ENCODE measurements around the gene GLRX3. TPM values are rescaled to one million over a fixed set of nuclear protein-coding genes. Genes with fewer than 3 reads are reported as not detected.

GLRX3 gene
- total and polyA plus RNA-seq, 2 of the 13 experiments (the other 11 are each of a cell fraction or from before 2014, with no cell fraction given): 91.4 to 135 TPM

DNA sequence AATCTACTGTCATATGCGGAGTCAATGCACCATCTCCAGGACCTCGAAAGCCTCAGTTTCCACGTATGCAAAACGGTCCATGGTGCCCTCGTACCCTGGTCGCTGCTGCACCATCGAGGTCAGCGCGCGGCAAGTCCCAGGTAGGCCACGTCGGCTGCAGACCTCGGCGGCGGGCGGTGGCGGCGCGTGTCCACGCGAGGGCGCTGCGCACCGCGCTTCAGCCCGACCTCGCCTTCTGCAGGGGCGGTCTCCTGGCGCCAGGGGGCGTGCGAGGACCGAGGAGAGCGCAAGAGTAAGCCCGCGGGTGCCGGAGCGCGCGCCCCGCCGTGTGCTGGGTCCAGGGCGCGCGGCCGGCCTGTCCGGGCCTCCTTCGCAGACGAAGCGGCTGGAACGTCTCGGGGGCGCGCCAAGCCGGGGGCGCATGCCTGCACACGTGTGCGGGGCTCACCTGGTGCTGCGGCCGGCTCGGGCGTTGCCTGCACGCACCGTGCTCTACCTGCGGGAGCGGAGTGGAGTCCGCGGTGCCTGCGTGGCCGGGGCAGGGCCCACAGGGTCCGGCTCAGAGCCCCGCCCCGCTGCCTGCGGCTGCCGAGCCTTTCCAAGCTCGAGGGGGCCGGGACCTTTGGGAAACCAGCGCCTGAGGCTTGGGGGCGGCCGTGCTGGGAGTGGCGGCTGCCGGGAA is 54.0 kb downstream of the GLRX3 start (continued):
- TF ChIP-seq, protein P1, sequence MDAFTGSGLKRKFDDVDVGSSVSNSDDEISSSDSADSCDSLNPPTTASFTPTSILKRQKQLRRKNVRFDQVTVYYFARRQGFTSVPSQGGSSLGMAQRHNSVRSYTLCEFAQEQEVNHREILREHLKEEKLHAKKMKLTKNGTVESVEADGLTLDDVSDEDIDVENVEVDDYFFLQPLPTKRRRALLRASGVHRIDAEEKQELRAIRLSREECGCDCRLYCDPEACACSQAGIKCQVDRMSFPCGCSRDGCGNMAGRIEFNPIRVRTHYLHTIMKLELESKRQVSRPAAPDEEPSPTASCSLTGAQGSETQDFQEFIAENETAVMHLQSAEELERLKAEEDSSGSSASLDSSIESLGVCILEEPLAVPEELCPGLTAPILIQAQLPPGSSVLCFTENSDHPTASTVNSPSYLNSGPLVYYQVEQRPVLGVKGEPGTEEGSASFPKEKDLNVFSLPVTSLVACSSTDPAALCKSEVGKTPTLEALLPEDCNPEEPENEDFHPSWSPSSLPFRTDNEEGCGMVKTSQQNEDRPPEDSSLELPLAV (CRISPR knock-in tag; conservative IDR thresholded peaks at IDR 0.05; ENCODE audit: low read depth): no peak
- TF ChIP-seq ATF1 (CRISPR knock-in tag; IDR thresholded peaks at IDR 0.05): no peak
- no peak for TF ChIP-seq ZMYM2 (CRISPR knock-in tag; IDR thresholded peaks at IDR 0.05)
- TF ChIP-seq, protein P2, sequence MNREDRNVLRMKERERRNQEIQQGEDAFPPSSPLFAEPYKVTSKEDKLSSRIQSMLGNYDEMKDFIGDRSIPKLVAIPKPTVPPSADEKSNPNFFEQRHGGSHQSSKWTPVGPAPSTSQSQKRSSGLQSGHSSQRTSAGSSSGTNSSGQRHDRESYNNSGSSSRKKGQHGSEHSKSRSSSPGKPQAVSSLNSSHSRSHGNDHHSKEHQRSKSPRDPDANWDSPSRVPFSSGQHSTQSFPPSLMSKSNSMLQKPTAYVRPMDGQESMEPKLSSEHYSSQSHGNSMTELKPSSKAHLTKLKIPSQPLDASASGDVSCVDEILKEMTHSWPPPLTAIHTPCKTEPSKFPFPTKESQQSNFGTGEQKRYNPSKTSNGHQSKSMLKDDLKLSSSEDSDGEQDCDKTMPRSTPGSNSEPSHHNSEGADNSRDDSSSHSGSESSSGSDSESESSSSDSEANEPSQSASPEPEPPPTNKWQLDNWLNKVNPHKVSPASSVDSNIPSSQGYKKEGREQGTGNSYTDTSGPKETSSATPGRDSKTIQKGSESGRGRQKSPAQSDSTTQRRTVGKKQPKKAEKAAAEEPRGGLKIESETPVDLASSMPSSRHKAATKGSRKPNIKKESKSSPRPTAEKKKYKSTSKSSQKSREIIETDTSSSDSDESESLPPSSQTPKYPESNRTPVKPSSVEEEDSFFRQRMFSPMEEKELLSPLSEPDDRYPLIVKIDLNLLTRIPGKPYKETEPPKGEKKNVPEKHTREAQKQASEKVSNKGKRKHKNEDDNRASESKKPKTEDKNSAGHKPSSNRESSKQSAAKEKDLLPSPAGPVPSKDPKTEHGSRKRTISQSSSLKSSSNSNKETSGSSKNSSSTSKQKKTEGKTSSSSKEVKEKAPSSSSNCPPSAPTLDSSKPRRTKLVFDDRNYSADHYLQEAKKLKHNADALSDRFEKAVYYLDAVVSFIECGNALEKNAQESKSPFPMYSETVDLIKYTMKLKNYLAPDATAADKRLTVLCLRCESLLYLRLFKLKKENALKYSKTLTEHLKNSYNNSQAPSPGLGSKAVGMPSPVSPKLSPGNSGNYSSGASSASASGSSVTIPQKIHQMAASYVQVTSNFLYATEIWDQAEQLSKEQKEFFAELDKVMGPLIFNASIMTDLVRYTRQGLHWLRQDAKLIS (CRISPR knock-in tag; IDR thresholded peaks at IDR 0.05): no peak
- TF ChIP-seq, protein P3, sequence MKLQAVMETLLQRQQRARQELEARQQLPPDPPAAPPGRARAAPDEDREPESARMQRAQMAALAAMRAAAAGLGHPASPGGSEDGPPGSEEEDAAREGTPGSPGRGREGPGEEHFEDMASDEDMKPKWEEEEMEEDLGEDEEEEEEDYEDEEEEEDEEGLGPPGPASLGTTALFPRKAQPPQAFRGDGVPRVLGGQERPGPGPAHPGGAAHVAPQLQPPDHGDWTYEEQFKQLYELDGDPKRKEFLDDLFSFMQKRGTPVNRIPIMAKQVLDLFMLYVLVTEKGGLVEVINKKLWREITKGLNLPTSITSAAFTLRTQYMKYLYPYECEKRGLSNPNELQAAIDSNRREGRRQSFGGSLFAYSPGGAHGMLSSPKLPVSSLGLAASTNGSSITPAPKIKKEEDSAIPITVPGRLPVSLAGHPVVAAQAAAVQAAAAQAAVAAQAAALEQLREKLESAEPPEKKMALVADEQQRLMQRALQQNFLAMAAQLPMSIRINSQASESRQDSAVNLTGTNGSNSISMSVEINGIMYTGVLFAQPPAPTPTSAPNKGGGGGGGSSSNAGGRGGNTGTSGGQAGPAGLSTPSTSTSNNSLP (IDR thresholded peaks at IDR 0.05; ENCODE audit: low read depth, low read length): no peak
- TF ChIP-seq MAFK (conservative IDR thresholded peaks at IDR 0.05 in 1 of 2, IDR thresholded peaks at IDR 0.05 in 1 of 2; ENCODE audit: low read length in 2 of 2): no peak
- TF ChIP-seq ZNF33B (CRISPR knock-in tag; IDR thresholded peaks at IDR 0.05): no peak
- TF ChIP-seq PHF21A (CRISPR knock-in tag; IDR thresholded peaks at IDR 0.05): no peak
- peak; percentile 22; the same call in 1 of the 2 replicates for TF ChIP-seq ZNF274 (CRISPR knock-in tag; IDR thresholded peaks at IDR 0.05)
- TF ChIP-seq, protein P4, sequence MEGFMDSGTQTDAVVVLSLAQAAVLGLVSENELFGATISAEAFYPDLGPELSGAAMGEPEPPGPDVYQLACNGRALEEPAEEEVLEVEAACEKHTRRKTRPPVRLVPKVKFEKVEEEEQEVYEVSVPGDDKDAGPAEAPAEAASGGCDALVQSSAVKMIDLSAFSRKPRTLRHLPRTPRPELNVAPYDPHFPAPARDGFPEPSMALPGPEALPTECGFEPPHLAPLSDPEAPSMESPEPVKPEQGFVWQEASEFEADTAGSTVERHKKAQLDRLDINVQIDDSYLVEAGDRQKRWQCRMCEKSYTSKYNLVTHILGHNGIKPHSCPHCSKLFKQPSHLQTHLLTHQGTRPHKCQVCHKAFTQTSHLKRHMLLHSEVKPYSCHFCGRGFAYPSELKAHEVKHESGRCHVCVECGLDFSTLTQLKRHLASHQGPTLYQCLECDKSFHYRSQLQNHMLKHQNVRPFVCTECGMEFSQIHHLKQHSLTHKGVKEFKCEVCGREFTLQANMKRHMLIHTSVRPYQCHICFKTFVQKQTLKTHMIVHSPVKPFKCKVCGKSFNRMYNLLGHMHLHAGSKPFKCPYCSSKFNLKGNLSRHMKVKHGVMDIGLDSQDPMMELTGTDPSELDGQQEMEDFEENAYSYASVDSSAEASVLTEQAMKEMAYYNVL (CRISPR knock-in tag; IDR thresholded peaks at IDR 0.05; ENCODE audit: borderline replicate concordance): peak; percentile 65; the same call in 1 of the 2 replicates
- TF ChIP-seq, protein P5, sequence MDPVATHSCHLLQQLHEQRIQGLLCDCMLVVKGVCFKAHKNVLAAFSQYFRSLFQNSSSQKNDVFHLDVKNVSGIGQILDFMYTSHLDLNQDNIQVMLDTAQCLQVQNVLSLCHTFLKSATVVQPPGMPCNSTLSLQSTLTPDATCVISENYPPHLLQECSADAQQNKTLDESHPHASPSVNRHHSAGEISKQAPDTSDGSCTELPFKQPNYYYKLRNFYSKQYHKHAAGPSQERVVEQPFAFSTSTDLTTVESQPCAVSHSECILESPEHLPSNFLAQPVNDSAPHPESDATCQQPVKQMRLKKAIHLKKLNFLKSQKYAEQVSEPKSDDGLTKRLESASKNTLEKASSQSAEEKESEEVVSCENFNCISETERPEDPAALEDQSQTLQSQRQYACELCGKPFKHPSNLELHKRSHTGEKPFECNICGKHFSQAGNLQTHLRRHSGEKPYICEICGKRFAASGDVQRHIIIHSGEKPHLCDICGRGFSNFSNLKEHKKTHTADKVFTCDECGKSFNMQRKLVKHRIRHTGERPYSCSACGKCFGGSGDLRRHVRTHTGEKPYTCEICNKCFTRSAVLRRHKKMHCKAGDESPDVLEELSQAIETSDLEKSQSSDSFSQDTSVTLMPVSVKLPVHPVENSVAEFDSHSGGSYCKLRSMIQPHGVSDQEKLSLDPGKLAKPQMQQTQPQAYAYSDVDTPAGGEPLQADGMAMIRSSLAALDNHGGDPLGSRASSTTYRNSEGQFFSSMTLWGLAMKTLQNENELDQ (CRISPR knock-in tag; IDR thresholded peaks at IDR 0.05; ENCODE audit: borderline replicate concordance): no peak
- TF ChIP-seq, protein P6, sequence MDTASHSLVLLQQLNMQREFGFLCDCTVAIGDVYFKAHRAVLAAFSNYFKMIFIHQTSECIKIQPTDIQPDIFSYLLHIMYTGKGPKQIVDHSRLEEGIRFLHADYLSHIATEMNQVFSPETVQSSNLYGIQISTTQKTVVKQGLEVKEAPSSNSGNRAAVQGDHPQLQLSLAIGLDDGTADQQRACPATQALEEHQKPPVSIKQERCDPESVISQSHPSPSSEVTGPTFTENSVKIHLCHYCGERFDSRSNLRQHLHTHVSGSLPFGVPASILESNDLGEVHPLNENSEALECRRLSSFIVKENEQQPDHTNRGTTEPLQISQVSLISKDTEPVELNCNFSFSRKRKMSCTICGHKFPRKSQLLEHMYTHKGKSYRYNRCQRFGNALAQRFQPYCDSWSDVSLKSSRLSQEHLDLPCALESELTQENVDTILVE (CRISPR knock-in tag; IDR thresholded peaks at IDR 0.05): no peak
- no peak for TF ChIP-seq SRF (IDR thresholded peaks at IDR 0.05; ENCODE audit: low read depth, low read length)
- no peak for TF ChIP-seq MLLT10 (CRISPR knock-in tag; IDR thresholded peaks at IDR 0.05)
- TF ChIP-seq GZF1 (CRISPR knock-in tag; IDR thresholded peaks at IDR 0.05): no peak
- no peak for TF ChIP-seq ZNF329 (CRISPR knock-in tag; IDR thresholded peaks at IDR 0.05; ENCODE audit: low read depth)

Data from HepG2 (cell line).